HG03025 (cell line): Measurements from ENCODE around the gene UGT1A9.
"Not testable (repeated sequence)": the region's sequence is repeated elsewhere in the genome, so short reads cannot be mapped to it uniquely, and the experiment has no call there.

ENCODE experiments used
- ATAC-seq: cut with Tn5 transposase; IDR thresholded peaks from one replicate; pipeline ENCODE4 v1.9.1; 2021; ENCODE audit warnings: mild to moderate bottlenecking, moderate library complexity; ENCODE audit not compliant: unreplicated experiment, low FRiP score

UGT1A9 gene

GRCh38 chr2:233707940-233708644, 36.4 kb downstream of the UGT1A9 start:
- no peak for ATAC-seq

DNA sequence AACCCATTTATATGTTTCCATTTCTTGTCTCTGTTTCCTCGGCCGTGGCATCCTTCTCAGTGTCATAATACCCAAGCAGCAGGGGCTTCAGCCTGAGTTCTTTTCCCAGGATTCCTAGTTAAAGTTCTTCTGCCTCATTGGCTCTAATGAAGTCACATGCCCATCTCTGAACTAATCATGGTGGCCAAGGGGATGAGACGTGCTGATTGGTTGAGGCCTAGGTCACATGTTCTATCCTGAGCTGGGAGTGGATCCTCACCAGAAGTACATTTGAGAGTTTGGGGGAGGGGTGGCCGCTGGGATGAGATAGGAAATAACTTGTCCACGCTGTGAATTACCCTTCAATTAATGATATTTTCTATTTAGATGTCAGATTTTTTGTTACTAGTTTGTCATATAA, 37.2 kb downstream of the UGT1A9 start:
- ATAC-seq, result no peak

DNA sequence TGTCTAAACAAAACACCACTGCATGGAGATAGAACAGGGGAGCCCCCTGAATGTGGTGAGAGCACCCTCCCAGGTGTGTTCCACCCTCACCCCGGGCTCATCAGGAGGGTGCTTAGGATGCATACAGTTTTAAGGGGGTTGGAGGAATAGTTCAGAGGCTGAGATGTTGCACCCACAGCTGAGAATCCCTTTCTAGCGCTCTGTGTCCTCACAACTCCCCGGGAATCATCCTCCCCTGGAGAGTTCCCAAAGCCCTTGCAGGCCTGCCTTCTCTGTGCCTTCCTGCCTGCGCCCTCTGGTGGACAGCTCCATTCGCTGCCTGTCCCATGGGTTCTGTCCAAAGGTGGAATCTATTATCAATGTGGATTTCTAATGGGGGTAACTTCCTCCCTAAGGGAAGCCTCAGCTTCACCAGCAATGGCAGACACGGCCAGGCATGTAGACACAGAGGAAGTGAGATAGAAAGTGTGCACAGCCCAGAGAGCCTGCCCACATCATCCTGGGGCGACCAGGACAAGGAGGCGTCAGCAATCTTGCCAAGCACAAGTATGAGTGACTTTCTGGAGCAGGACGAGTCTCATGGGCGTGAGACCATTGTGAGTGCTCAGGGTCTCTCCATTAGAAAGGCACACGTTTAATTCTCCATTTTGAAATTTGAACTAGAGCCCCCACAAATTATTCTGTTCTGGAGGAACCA, 39.8 kb downstream of the UGT1A9 start:
- no peak for ATAC-seq

DNA sequence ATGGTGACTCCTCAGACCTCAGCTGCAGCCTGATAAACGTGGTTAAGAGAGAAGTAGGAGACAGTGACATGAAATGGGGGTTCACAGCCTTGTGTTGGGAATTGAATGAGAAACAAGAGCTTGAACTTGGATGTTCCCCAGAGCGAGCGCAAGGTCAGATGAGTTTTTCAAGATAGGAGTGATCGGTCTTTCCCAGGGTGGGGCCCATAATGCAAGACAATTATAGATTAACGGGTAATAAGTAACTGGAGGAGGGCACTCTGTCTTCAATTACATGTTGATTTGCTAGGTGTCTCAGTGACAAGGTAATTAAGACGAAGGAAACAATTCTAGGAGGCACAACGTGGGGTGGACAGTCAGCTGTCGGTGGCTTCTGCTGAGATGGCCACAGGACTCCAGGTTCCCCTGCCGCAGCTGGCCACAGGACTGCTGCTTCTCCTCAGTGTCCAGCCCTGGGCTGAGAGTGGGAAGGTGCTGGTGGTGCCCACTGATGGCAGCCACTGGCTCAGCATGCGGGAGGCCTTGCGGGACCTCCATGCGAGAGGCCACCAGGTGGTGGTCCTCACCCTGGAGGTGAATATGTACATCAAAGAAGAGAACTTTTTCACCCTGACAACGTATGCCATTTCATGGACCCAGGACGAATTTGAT, 41.0 kb downstream of the UGT1A9 start, which contains the start of gene UGT1A5:
Gene UGT1A5, plus strand, starts transcription at position 297 of the 651 bp plus-strand sequence. Its CDS starts 85 bp downstream, at position 382.
- ATAC-seq, result no peak

DNA sequence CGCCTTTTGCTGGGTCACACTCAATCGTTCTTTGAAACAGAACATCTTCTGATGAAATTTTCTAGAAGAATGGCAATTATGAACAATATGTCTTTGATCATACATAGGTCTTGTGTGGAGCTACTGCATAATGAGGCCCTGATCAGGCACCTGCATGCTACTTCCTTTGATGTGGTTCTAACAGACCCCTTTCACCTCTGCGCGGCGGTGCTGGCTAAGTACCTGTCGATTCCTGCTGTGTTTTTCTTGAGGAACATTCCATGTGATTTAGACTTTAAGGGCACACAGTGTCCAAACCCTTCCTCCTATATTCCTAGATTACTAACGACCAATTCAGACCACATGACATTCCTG, 41.5 kb downstream of the UGT1A9 start:
- ATAC-seq, result no peak

GRCh38 chr2:233714121-233714520, 42.4 kb downstream of the UGT1A9 start:
- ATAC-seq, result no peak

DNA sequence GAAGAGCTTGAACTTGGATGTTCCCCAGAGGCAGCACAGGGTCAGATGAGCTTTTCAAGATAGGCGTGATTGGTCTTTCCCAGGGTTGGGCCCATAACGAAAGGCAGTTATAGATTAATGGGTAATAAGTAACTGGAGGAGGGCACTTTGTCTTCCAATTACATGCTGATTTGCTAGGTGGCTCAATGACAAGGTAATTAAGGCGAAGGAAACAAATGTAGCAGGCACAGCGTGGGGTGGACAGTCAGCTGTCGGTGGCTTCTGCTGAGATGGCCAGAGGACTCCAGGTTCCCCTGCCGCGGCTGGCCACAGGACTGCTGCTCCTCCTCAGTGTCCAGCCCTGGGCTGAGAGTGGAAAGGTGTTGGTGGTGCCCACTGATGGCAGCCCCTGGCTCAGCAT, 46.9 kb downstream of the UGT1A9 start, which contains the start of gene UGT1A4:
Gene UGT1A4, plus strand, starts transcription at position 185 of the 400 bp plus-strand sequence. Its CDS starts 85 bp downstream, at position 270.
- no peak for ATAC-seq

GRCh38 chr2:233728723-233729301, 57.1 kb downstream of the UGT1A9 start, which contains the start of gene UGT1A3:
TSS of gene UGT1A3 (plus strand) at chr2:233729042. CDS start at chr2:233729127, 85 bp downstream.
- no peak for ATAC-seq

DNA sequence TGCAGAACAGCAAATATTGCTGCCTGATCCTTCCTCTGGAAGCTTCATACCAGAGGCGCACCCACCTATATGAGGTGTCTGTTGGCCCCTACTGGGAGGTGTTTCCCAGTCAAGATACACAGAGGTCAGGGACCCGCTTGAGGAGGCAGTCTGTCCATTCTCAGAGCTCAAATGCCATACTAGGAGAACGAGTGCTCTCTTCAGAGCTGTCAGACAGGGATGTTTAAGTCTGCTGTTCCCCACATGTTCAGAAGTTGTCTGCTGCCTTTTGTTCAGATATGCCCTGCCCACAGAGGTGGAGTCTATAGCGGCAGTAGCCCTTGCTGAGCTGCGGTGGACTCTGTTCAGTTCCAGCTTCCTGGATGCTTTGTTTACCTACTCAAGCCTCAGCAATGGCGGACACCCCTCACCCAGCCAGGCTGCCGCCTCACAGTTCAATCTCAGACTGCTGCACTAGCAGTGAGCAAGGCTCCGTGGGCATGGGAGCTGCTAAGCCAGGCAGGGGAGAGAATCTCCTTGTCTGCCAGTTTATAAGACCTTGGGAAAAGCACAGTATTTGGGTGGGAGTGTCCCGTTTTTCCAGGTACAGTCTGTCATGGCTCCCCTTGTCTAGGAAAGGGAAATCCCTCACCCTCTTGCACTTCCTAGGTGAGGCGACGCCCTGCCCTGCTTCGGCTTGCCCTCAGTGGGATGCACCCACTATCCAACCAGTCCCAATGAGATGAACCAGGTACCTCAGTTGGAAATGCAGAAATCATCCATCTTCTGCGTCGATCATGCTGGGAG, 65.4 kb downstream of the UGT1A9 start:
- not testable (repeated sequence) for ATAC-seq

- ATAC-seq, result no peak
Observed at GRCh38 chr2:233740870-233741269, 69.2 kb downstream of the UGT1A9 start.

DNA sequence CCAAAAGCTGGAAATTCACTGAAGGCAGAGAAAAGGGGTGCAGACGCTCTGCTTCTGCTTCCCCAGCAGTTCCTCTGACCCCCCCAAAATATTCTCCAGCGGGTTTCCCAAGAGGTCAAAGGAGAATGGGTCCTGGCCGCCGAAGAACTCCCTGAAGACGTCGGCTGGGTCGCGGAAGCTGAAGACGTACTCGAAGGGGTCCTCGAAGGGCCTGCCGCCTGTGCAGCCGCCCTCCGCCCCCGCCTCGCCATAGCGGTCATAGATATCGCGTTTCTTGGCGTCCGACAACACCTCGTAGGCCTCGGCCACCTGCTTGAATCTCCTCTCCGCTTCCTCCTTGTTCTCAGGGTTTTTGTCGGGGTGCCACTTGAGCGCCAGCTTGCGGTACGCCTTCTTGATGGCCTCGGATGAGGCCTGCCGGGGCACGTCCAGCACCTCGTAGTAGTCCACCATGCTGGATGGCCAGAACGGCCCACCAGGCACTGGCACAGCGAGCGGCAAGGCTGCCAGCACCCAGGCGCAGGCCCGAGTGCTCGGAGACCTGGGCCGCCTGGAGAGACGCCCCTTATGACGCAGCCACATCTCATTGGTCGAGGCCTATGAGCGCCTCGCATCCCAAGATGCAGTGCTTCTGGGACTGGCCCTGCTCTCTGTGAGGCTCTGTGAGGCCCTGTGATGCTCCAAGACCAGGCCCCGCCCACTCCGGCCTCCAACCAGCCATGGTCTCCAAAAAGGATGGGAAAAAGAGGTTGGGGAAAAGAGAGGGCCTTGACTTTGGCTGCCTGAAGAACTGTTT, 72.0 kb downstream of the UGT1A9 start:
- no peak for ATAC-seq

- no peak for ATAC-seq
Observed at GRCh38 chr2:233745073-233745755, 73.5 kb downstream of the UGT1A9 start.

DNA sequence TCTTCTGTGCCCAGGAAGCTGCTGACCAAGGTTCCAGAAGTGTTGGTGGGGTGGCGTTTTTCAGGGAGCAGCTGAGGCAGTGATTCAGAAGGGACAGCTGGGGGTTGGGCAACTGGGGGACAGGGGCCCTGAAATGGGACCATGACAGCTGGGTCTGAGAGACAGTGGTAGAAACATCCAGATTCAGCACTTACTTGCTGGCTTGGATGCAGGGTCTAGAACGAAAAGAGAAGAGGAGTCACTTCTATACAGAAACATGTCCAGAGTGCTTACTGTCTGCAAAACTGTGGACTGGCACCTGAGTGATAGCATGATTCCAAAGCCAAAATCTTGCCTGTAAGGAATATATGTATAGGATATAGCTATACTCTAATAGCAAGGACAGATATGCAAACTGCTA, 74.1 kb downstream of the UGT1A9 start:
- ATAC-seq, result not testable (repeated sequence)

GRCh38 chr2:233746475-233747282, 75.0 kb downstream of the UGT1A9 start:
- no peak for ATAC-seq

DNA sequence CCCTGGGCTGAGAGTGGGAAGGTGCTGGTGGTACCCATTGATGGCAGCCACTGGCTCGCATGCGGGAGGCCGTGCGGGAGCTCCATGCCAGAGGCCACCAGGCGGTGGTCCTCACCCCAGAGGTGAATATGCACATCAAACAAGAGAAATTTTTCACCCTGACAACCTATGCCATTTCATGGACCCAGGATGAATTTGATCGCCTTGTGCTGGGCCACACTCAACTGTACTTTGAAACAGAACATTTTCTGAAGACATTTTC, 75.5 kb downstream of the UGT1A9 start:
- ATAC-seq, result no peak

DNA sequence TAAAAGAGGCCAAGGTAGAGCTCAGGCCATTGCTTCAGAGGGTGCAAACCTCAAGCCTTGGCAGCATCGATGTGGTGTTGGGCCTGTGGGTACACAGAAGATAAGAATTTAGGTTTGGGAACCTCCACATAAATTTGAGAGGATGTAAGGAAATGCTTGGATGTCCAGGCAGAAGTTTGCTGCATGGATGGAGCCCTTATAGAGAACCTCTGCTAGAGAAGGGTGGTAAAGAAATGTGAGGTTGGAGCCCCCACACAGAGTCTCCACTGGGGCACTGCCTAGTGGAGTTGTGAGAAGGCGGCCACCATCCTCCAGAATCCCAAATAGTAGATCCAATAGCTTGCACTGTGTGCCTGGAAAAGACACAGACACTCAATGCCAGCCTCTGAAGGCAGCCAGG, 79.0 kb downstream of the UGT1A9 start:
- not testable (repeated sequence) for ATAC-seq

DNA sequence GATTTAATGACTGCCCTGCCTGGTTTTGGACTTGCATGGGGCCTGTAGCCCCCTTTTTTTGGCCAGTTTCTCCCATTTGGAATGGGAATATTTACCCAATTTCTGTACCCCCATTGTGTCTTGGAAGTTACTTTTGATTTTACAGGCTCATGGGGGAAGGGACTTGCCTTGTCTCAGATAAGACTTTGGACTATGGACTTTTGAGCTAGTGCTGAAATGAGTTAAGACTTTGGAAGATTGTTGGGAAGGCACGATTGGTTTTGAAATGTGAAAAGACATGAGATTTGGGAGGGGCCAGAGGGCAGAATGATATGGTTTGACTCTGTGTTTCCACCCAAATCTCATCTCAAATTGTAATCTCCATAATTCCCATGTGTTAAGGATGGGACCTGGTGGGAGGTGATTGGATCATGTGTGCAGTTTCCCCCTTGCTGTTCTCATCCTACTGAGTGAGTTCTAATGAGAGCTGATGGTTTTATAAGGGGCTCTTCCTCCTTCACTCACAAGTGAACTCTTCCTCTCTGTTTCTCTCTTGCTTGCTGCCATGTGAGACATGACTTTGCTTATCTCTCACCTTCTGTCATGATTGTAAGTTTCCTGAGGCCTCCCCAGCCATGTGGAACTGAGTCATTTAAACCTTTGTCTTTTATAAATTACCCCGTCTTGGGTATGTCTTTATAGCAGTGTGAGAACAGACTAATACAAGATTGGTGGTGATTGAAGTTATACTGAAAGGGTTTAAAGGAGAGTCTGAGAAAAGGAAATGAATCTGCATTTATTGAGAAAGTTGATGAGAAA, 79.7 kb downstream of the UGT1A9 start:
- not testable (repeated sequence) for ATAC-seq
